ENCODE results near the gene LIX1L.

The LIX1L gene

DNA sequence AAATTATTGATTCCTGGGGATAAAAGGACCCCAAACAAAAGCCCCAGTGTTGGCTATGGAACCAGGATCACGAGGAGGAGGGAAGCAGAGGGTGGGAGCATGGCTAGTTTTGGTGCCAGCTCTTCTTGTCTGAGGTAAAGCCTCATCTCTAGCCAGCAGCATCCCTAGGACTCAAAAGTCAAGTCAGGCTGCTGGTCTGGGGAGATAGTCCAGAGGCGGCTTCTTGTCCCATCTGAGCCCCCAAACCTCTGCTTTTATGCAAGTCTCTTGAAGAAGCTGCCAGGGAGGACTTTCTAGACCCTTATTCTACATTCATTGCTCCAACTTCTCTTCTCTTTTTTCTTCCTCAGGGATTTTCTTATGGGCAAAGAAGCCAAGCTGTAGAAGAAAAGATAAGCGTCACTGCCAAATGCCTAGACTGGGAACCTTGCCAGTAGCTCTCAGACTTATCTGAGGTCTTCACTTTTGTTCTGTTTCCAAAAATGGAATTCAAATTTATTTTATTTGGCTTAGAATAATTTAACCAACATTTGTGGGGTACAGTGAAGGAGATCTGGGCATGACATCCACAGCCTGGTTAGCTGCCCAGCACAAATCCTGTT, 65.2 kb downstream of the LIX1L start:
- no CpG with 5 or more reads among the region's 3 CpGs for WGBS (ENCODE audit: extremely low coverage, insufficient coverage, insufficient read length)

DNA sequence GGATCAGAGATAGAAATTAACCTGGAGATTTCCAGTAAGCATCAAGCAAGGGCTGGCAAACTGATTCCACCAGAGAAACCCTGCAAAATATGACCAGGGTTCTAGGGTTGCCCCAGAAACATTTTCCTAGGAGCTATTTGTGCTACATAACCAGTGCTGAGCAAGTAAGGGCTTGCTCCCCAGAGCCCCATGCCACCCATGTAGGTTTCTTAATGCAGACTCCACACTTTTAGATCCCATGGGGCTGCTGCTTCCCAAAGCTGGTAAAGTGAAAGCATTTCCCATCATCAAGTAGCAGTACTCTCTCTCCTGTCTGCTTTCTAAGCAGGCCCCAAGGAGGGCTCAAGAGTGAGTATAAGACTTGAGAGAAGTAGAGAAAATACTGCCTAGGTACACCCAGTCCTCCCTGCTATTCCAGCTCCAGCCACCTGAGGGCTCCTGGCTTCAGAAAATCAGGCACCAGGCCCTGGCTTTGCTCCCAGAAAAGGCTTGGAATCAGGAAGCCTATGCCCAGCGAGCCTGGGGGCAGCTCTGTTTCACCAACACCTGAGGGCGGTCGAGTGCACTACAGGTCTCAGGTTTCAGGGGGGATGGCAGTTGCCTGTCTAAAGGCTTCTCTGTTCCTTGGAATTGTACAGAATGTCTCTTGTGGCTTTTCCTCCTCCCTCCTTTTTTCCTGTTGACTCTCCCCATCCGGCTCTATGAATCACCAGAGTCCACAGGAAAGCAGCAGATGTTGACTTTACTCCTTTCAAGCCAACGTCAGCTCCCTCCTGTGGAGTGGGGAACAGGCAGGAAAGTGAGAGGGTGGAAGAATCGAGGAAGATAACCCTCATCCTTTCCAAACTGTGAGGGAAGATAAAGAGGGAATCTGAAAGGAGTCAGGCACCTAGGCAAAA, 66.0 kb downstream of the LIX1L start:
- Histone ChIP-seq H3K79me2 (ENCODE audit: control insufficient read depth, insufficient read depth, low read length, poor library complexity) (no peaks in the 10 kb centered on the region), H2BK12ac (ENCODE audit: low read length) (no peak overlapping the region), H2AFZ (ENCODE audit: insufficient read depth, low read length, poor library complexity) (peak overlapping the region; percentile 56), H3K4ac (ENCODE audit: low read depth, low read length) (no peak overlapping the region), H3K9me3 (ENCODE audit: insufficient read depth, low read depth, low read length) (no peaks in the 10 kb centered on the region), H2AK5ac (ENCODE audit: low read length) (no peak overlapping the region), H3K14ac (ENCODE audit: low read length) (peak overlapping the region; percentile 47), H3K4me2 (ENCODE audit: low read length) (peak overlapping the region; percentile 37), H4K91ac (ENCODE audit: low read depth, low read length) (peak overlapping the region; percentile 78), H4K12ac (ENCODE audit: low read depth, low read length) (no peak overlapping the region), H3K23ac (ENCODE audit: low read length) (no peak overlapping the region), H3K4me1 (ENCODE audit: control insufficient read depth in 1 of 2, insufficient read depth in 2 of 2, low read length in 2 of 2) (peaks cover 0 to 8% of the 10 kb centered on the region in 2 experiments), H3K9ac (ENCODE audit: low read length) (no peak overlapping the region), H2BK120ac (ENCODE audit: insufficient read depth, low read length, poor library complexity) (no peak overlapping the region), H3K79me1 (ENCODE audit: low read length) (peaks cover 5% of the 10 kb centered on the region), H4K8ac (ENCODE audit: low read depth, low read length) (peak overlapping the region; percentile 69), H3K18ac (ENCODE audit: low read length) (no peak overlapping the region), H3K36me3 (ENCODE audit: control insufficient read depth in 1 of 2, insufficient read depth in 2 of 2, low read length in 2 of 2) (no peaks in the 10 kb centered on the region), H3K27ac (ENCODE audit: low read depth, low read length) (peak overlapping the region; percentile 19), H2BK5ac (ENCODE audit: low read depth, low read length, poor library complexity) (peak overlapping the region; percentile 28), H3K27me3 (ENCODE audit: insufficient read depth, low read length) (no peaks in the 10 kb centered on the region), H3K4me3 (ENCODE audit: low read depth, low read length) (no peak overlapping the region)
- DNase-seq, result peak; percentile 86 to 91
- no CpG with 5 or more reads among the region's 6 CpGs for WGBS (ENCODE audit: extremely low coverage, insufficient coverage, insufficient read length)

More for the DNA sequence above, 65.2 kb downstream of the LIX1L start:
- Histone ChIP-seq H4K91ac (ENCODE audit: low read depth, low read length) (peak overlapping the region; percentile 78), H3K14ac (ENCODE audit: low read length) (peak overlapping the region; percentile 47), H3K4ac (ENCODE audit: low read depth, low read length) (no peak overlapping the region), H3K9ac (ENCODE audit: low read length) (no peak overlapping the region), H3K36me3 (ENCODE audit: control insufficient read depth in 1 of 2, insufficient read depth in 2 of 2, low read length in 2 of 2) (no peaks in the 10 kb centered on the region), H3K79me2 (ENCODE audit: control insufficient read depth, insufficient read depth, low read length, poor library complexity) (no peaks in the 10 kb centered on the region), H3K4me1 (ENCODE audit: control insufficient read depth in 1 of 2, insufficient read depth in 2 of 2, low read length in 2 of 2) (peaks cover 0 to 8% of the 10 kb centered on the region in 2 experiments), H4K12ac (ENCODE audit: low read depth, low read length) (peak overlapping the region; percentile 38), H3K18ac (ENCODE audit: low read length) (no peak overlapping the region), H3K27ac (ENCODE audit: low read depth, low read length) (peak overlapping the region; percentile 19), H2AK5ac (ENCODE audit: low read length) (no peak overlapping the region), H2BK120ac (ENCODE audit: insufficient read depth, low read length, poor library complexity) (peak overlapping the region; percentile 73), H2BK5ac (ENCODE audit: low read depth, low read length, poor library complexity) (peak overlapping the region; percentile 28), H2BK12ac (ENCODE audit: low read length) (peak overlapping the region; percentile 75), H4K8ac (ENCODE audit: low read depth, low read length) (peak overlapping the region; percentile 69), H3K79me1 (ENCODE audit: low read length) (peaks cover 5% of the 10 kb centered on the region), H2AFZ (ENCODE audit: insufficient read depth, low read length, poor library complexity) (peak overlapping the region; percentile 56), H3K9me3 (ENCODE audit: insufficient read depth, low read depth, low read length) (no peaks in the 10 kb centered on the region), H3K27me3 (ENCODE audit: insufficient read depth, low read length) (no peaks in the 10 kb centered on the region), H3K4me2 (ENCODE audit: low read length) (peak overlapping the region; percentile 37), H3K23ac (ENCODE audit: low read length) (no peak overlapping the region), H3K4me3 (ENCODE audit: low read depth, low read length) (no peak overlapping the region)
- DNase-seq, result no peak

DNA sequence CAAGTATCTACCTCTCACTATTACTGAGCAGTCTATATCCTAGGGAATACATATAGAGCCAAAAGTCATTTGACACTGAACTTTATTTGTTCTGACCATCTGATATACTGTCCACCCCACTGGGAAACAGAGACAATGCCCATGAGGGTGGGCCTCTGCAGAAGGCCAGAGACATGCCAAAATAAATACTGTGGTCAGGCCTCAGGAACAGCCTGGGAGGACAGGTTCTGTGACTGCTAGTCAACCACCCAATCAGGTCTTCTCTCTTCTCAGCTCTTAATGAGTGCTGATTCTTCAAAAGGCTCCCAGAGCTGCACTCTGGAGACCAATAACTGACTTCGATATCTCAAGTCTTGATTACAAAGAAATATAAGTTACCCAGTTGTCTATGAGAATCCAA, 66.7 kb downstream of the LIX1L start:
- no peak overlapping the region for H3K9ac ChIP-seq (ENCODE audit: low read length)
- no peak overlapping the region for H3K4ac ChIP-seq (ENCODE audit: low read depth, low read length)
- H3K4me3 ChIP-seq (ENCODE audit: low read depth, low read length), result no peak overlapping the region
- H3K36me3 ChIP-seq (ENCODE audit: control insufficient read depth in 1 of 2, insufficient read depth in 2 of 2, low read length in 2 of 2), result no peaks in the 10 kb centered on the region
- H2BK120ac ChIP-seq (ENCODE audit: insufficient read depth, low read length, poor library complexity), result no peak overlapping the region
- H3K79me2 ChIP-seq (ENCODE audit: control insufficient read depth, insufficient read depth, low read length, poor library complexity), result no peaks in the 10 kb centered on the region
- no CpG with 5 or more reads among the region's 1 CpG for WGBS (ENCODE audit: extremely low coverage, insufficient coverage, insufficient read length)
- no peaks in the 10 kb centered on the region for H3K9me3 ChIP-seq (ENCODE audit: insufficient read depth, low read depth, low read length)
- H2BK12ac ChIP-seq (ENCODE audit: low read length), result no peak overlapping the region
- no peak overlapping the region for H3K18ac ChIP-seq (ENCODE audit: low read length)
- H4K8ac ChIP-seq (ENCODE audit: low read depth, low read length), result no peak overlapping the region
- H3K14ac ChIP-seq (ENCODE audit: low read length), result no peak overlapping the region
- H2AFZ ChIP-seq (ENCODE audit: insufficient read depth, low read length, poor library complexity), result no peak overlapping the region
- DNase-seq, result no peak
- H3K23ac ChIP-seq (ENCODE audit: low read length), result no peak overlapping the region
- no peak overlapping the region for H2AK5ac ChIP-seq (ENCODE audit: low read length)
- H3K4me1 ChIP-seq (ENCODE audit: control insufficient read depth in 1 of 2, insufficient read depth in 2 of 2, low read length in 2 of 2), result peaks cover 0 to 8% of the 10 kb centered on the region in 2 experiments
- H3K27ac ChIP-seq (ENCODE audit: low read depth, low read length), result no peak overlapping the region
- no peak overlapping the region for H3K4me2 ChIP-seq (ENCODE audit: low read length)
- H4K12ac ChIP-seq (ENCODE audit: low read depth, low read length), result no peak overlapping the region
- H3K79me1 ChIP-seq (ENCODE audit: low read length), result peaks cover 5% of the 10 kb centered on the region
- no peaks in the 10 kb centered on the region for H3K27me3 ChIP-seq (ENCODE audit: insufficient read depth, low read length)
- H2BK5ac ChIP-seq (ENCODE audit: low read depth, low read length, poor library complexity), result no peak overlapping the region
- H4K91ac ChIP-seq (ENCODE audit: low read depth, low read length), result no peak overlapping the region

DNA sequence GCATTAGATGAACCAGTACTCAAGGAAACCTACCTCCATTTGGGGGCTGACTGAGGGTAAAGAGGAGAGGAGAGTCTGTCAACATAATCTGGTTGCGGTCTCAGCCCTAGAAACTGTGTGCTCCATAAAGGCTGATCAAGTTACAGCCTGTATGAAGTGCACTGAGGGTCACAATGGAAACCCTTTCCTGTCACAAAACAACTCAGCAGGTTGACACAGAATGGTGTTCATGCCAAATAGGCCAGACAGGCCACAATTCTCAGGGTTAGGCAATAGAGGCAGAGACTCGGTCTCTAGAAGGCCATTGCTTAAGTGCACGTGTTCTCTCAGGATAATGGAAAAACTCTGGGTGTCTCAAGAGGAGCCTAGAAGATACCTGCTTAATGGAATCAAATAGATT, 68.1 kb downstream of the LIX1L start:
- H3K27me3 ChIP-seq (ENCODE audit: insufficient read depth, low read length), result peaks cover 6% of the 10 kb centered on the region
- no peak overlapping the region for H3K4me3 ChIP-seq (ENCODE audit: low read depth, low read length)
- H2AK5ac ChIP-seq (ENCODE audit: low read length), result no peak overlapping the region
- no peaks in the 10 kb centered on the region for H3K9me3 ChIP-seq (ENCODE audit: insufficient read depth, low read depth, low read length)
- no peak overlapping the region for H3K27ac ChIP-seq (ENCODE audit: low read depth, low read length)
- no peak overlapping the region for H2BK5ac ChIP-seq (ENCODE audit: low read depth, low read length, poor library complexity)
- peaks cover 0 to 8% of the 10 kb centered on the region in 2 experiments for H3K4me1 ChIP-seq (ENCODE audit: control insufficient read depth in 1 of 2, insufficient read depth in 2 of 2, low read length in 2 of 2)
- H3K36me3 ChIP-seq (ENCODE audit: control insufficient read depth in 1 of 2, insufficient read depth in 2 of 2, low read length in 2 of 2), result no peaks in the 10 kb centered on the region
- H2BK120ac ChIP-seq (ENCODE audit: insufficient read depth, low read length, poor library complexity), result no peak overlapping the region
- H3K14ac ChIP-seq (ENCODE audit: low read length), result no peak overlapping the region
- H3K18ac ChIP-seq (ENCODE audit: low read length), result no peak overlapping the region
- no peak overlapping the region for H3K4ac ChIP-seq (ENCODE audit: low read depth, low read length)
- no peak overlapping the region for H4K8ac ChIP-seq (ENCODE audit: low read depth, low read length)
- no peak overlapping the region for H4K12ac ChIP-seq (ENCODE audit: low read depth, low read length)
- H4K91ac ChIP-seq (ENCODE audit: low read depth, low read length), result no peak overlapping the region
- no peak overlapping the region for H3K4me2 ChIP-seq (ENCODE audit: low read length)
- H3K79me2 ChIP-seq (ENCODE audit: control insufficient read depth, insufficient read depth, low read length, poor library complexity), result no peaks in the 10 kb centered on the region
- DNase-seq, result no peak
- no peak overlapping the region for H3K9ac ChIP-seq (ENCODE audit: low read length)
- no peak overlapping the region for H2BK12ac ChIP-seq (ENCODE audit: low read length)
- H3K23ac ChIP-seq (ENCODE audit: low read length), result peak overlapping the region; percentile 24
- peaks cover 5% of the 10 kb centered on the region for H3K79me1 ChIP-seq (ENCODE audit: low read length)
- WGBS (ENCODE audit: extremely low coverage, insufficient coverage, insufficient read length), result no CpG with 5 or more reads among the region's 3 CpGs
- no peak overlapping the region for H2AFZ ChIP-seq (ENCODE audit: insufficient read depth, low read length, poor library complexity)

Data from trophoblast cell (in vitro differentiated cells and primary cell).